ENCODE measurements around the gene ANGPT4. TPM values are rescaled to one million over a fixed set of nuclear protein-coding genes. Genes with fewer than 3 reads are reported as not detected.

Gene ANGPT4
- total and polyA plus RNA-seq, 2 of the 8 experiments (the other 6 are each of a cell fraction or from before 2014, with no cell fraction given) = 0.07 to 0.33 TPM

GRCh38 chr20:879626-880025 lies 36.5 kb downstream of the ANGPT4 start (continued):
- TF ChIP-seq HDAC2 (IDR thresholded peaks at IDR 0.05; ENCODE audit: borderline replicate concordance in 1 of 2, low read depth in 2 of 2, low read length in 2 of 2) = no peak
- no peak for TF ChIP-seq KDM4A (IDR thresholded peaks at IDR 0.05; ENCODE audit: low read depth, low read length, severe bottlenecking)
